GM21528 (cell line): ENCODE measurements around the gene NTN3.

Source experiments
- ATAC-seq: cut with Tn5 transposase; IDR thresholded peaks from one replicate; pipeline ENCODE4 v1.9.1; 2021; ENCODE audit warnings: mild to moderate bottlenecking, moderate library complexity; ENCODE audit not compliant: unreplicated experiment, low FRiP score

The NTN3 gene

DNA sequence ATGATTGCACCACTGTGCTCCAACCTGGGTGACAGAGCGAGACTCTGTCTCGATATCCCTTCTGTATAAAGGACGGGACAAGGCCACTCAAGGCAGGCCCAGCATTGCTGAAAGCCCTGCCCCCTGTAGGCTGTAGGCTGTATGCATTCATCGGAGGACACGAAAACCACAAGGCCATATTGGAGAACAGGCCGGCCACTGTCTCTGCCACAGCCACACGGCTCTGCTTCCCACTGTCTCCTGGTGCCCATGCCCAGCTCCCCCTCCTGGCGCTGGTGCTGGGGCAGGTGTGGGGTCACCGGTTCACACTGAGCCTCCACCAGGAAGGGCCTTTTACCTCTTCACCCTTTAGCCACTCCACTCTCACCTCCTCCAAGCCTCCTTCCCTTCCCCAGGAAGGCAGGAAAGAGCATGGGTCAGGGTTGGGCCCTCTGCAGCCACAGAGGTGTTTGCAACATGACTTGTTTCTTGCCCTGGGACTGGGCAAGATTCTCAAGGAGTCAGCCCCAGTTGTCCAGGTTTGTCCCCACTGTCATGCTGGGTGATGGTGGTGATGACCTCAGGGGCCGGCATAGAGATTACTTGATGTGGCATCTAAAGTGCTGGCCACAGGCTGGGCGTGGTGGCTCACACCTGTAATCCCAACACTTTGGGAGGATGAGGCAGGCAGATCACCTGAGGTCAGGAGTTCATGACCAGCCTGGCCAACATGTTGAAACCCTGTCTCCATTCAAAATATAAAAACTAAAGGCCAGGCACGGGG, 5.3 kb upstream of the NTN3 start:
- ATAC-seq = no peak

DNA sequence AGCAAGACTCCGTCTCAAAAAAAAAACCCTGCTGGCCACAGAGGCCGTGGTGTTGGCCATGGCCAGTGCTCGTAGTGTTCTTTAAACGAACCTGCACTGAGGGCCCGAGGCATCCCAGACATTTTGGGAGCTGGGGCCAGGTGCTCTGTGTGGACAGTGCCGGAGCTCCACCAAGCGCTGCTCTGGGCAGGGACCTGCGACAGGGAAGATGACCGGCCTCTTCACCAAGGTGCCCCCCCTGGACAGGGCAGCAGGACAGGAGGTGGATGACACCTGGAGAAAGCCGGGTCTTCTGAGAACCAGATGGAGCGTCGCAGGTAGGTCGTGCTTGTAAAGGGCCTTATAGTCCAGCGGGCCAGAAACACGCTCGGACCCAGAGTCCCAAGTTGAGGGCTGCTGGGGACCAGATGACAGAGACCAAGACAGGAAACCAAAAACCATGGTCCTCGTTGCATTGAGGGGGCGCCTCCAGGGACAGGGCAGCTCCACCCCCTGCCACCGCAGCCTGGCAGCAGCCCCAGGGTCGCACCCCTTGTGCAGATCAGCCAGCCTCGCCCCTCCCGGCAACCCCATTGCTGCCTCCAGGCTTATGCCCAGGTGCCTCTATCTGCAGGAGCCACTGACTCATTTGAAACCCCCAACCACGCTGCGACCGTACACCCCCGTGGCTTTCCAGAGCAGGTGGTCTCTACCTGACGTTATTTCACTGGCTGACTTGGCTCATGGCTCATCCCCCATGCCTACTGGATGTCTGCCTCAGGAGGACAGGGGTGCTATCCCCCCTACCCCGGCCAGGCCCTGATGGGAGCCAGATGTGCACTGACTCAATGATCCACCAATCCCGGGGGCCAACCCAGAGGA, 4.2 kb upstream of the NTN3 start:
- ATAC-seq = no peak

GRCh38 chr16:2467528-2468232, 3.4 kb upstream of the NTN3 start:
- ATAC-seq = no peak

GRCh38 chr16:2468233-2468724, 2.8 kb upstream of the NTN3 start:
- no peak for ATAC-seq

- ATAC-seq = no peak
These were observed 2.2 kb upstream of the NTN3 start for GRCh38 chr16:2468725-2469398.

- no peak for ATAC-seq
These were observed 1.5 kb upstream of the NTN3 start for GRCh38 chr16:2469399-2470233.

DNA sequence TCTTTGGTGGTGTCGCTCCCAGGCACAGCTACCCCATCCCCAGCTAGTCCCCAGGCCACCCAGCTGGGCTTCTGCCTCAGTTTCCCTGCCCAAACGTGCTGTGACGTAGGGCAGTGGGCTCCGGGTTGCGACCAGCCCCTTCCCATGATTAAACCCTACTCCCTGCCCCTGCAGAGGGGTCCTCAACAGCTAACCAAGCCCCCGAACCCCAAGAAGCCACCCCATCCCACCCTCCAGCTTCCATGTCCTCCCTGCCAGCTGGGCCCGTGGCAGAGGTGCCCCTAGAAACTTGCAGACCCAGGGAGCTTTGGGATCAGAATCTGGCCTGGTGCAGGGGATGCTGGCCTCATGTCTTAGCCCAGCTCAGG, 879 bp upstream of the NTN3 start:
- ATAC-seq = no peak

DNA sequence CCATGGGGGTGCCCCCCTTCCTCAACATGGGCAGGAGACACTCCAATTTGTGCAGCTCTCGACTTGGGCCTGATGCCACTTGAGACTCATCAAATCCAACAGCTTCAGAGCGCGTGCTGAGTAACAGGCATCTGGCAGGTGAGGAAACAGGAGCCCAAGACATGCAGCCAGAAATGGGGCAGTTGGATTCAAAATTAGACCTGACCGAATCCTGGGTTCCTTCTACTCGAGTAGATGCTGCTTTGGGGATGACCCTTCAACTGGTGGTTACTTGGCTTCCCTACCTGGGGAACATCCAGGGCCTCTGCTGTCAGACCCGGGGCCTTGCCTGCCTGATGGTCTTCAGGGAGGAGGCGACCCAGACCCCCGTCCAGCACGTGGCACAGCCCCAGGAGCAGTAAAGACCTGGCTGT, 488 bp upstream of the NTN3 start:
- ATAC-seq = no peak

DNA sequence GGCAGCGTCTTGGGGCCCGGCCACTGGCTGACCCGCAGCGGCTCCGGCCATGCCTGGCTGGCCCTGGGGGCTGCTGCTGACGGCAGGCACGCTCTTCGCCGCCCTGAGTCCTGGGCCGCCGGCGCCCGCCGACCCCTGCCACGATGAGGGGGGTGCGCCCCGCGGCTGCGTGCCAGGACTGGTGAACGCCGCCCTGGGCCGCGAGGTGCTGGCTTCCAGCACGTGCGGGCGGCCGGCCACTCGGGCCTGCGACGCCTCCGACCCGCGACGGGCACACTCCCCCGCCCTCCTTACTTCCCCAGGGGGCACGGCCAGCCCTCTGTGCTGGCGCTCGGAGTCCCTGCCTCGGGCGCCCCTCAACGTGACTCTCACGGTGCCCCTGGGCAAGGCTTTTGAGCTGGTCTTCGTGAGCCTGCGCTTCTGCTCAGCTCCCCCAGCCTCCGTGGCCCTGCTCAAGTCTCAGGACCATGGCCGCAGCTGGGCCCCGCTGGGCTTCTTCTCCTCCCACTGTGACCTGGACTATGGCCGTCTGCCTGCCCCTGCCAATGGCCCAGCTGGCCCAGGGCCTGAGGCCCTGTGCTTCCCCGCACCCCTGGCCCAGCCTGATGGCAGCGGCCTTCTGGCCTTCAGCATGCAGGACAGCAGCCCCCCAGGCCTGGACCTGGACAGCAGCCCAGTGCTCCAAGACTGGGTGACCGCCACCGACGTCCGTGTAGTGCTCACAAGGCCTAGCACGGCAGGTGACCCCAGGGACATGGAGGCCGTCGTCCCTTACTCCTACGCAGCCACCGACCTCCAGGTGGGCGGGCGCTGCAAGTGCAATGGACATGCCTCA, 773 bp downstream of the NTN3 start:
- no peak for ATAC-seq

DNA sequence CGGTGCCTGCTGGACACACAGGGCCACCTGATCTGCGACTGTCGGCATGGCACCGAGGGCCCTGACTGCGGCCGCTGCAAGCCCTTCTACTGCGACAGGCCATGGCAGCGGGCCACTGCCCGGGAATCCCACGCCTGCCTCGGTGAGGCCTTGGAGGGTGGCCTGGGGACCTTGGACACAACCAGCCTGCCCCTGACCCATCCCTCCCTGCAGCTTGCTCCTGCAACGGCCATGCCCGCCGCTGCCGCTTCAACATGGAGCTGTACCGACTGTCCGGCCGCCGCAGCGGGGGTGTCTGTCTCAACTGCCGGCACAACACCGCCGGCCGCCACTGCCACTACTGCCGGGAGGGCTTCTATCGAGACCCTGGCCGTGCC, 1.4 kb downstream of the NTN3 start:
- ATAC-seq = no peak

DNA sequence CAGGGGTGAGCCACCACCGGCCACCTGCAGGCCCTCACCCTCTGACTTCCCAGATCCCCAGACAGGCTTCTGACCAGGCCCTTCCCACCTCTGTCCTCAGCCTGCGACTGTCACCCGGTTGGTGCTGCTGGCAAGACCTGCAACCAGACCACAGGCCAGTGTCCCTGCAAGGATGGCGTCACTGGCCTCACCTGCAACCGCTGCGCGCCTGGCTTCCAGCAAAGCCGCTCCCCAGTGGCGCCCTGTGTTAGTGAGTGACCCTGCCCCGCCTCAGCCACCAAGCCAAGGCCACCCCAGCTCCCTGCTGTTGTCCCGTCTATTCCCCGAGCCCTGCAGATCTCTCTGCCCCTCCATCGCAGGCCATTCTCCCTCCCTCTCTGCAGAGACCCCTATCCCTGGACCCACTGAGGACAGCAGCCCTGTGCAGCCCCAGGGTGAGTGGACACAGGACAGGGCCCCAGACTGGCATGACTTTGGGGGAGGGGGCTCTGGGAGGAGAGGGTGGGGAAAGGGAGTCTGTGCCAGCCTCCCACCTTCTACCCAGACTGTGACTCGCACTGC, 1.9 kb downstream of the NTN3 start:
- no peak for ATAC-seq

- ATAC-seq = no peak
These were observed 2.4 kb downstream of the NTN3 start for GRCh38 chr16:2473446-2473926.

DNA sequence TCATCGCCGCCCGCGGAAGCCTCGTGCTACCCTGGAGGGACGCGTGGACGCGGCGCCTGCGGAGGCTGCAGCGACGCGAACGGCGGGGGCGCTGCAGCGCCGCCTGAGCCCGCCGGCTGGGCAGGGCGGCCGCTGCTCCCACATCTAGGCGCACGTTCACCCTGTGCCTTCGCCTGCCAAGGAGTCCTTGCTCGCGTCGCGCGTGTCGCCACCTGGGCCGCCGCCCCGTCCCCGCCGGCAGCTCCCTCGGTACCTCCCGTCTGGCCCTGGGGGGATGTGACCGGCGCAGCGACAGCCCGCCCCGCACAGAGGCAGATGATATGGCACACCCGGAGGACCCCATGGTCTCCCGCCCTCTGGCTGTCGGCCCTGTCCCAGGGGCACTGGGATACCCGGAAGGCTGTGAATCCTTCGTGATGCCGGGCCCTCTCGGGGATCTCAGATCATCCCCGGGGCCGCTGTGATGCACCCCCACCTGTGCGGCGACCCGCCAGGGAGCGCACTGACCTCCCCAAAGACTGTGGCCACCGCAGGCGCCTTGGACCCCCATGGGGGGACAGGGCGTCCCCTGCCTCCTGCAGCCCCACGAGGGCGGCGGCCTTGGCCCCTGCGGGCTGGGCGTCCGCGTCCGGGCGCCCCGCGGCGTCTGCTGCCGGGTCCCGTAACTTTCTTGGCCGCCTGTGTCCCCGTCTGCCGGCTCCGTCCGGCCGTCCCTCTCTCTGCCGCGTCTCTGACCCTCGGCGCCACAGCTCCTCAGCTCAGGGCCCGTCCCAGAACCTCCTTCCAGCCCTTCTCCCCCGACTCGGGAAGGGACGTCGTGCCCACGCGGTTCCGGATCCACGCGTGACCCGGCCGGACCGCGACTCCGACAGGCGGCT, 3.1 kb downstream of the NTN3 start:
- ATAC-seq = no peak

DNA sequence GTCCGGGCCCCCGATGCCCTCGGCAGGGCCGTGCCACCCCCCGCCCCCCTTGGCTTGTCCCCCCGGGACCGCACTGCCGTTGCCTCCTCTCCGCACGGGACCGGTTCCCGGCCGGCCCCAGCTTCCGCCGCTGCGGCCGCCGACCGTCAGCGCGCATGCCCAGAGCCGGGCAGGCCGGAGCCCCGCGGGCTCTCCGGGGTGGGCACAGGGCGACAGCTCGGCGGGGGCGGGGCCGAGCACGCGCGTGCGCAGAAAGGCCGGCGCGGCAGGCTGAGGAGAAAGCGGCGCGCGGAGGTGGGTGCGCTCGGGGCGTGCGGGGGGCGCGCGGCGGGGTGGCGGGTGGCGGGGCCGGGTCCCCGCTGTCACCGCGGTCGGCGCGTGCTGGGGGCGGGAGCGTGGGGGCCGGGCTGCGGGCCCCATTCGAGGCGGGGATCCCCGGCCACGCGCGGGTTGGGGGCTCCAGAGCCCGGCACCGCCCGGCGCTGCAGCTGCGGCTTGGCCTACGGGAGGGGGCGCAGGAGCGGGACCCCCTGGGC, 3.8 kb downstream of the NTN3 start, which contains the start of gene TBC1D24:
TSS of gene TBC1D24 (plus strand) at position 251 of the 536 bp plus-strand sequence. CDS start 21,022 bp downstream, outside the sequence.
- ATAC-seq = no peak

DNA sequence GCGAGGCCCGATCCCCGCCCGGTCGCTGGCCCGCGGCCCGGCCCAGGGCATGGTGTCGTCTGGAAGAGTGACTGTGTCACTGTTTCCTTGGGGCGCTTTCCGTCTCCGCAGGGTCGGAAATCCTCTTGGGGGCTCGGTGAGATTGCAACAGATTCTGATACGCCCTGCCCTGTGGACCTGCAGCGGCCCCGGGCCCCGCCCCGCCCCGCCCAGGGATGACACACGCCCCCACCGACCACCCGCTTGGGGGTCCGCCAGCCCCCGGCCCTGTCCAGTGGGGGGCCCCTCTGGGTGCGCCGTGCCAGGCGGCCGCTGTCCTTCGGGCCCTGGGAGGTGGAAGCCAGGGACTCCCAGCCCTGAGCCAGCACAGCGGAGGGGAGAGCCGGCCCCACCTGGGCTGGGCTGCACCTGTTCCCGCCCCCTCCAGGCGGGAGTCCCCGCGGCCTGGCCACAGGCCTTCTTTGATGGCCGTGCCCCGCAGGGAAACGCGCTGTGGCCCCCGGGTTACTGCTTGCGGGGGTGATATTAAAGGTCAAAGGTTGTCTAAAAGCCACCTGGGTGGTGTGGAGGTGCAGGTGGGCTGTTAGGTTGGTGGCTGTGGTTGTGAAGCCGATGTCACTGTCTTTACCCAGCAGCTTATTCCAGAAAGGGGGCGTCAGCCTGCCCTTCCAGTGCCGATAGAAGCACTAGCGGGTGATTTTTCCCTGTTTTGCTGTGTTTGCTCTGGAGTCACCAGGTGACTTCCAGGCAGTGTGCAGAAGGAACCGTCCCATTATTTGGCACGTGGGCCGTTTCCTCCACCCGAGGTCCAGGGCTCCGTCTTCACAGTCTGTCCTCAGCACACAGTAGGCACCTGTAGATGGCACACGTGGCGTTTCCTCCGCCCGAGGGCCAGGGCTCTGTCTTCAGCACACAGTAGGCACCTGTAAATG, 4.6 kb downstream of the NTN3 start:
- ATAC-seq = no peak

- ATAC-seq = no peak
These were observed 5.2 kb downstream of the NTN3 start for GRCh38 chr16:2476345-2476720.
